Gastroesophageal sphincter (tissue), 3 donors: ENCODE results near the gene RFX2.

Experiments
- POLR2A ChIP-seq, 2 donors: fragments of 450-650 bp; IDR thresholded peaks; one replicate each; pipeline ENCODE4 v1.6.1; 2017; ENCODE audit warnings: antibody characterized with exemption in 2 of 2, mild to moderate bottlenecking in 2 of 2, moderate library complexity in 1 of 2
- TF ChIP-seq, protein P1 (sequence below), 4 experiments: fragments of 200-600 bp in 2 of 4; fragments of 450-650 bp in 2 of 4; sonication (generic) in 1 of 4; IDR thresholded peaks; one replicate each; pipeline ENCODE4 v1.5.1; 2017 to 2019; ENCODE audit warnings: antibody characterized with exemption in 4 of 4, mild to moderate bottlenecking in 2 of 4, moderate library complexity in 2 of 4

DNA sequence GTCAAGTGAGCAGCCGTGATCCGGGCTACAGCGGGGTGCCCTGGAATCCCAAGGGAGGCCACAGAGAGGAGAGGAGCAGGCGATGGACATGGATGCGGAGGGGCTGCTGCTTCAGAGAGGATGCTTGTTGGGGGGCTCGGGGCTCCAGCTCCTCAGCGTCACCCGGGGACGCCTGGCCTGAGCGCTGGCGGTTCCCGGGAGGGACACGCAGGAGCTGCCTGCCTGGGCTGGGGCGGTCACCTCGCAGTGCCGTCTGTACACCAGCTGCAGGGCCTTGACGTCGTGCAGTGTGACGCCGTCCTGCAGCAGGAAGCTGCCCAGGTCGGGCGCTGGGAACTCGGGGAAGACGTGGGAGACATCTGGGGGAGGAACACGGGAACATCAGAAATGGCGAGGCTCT, 102.4 kb downstream of the RFX2 start:
- no peak for TF ChIP-seq POLR2A (IDR thresholded peaks at IDR 0.05)
- TF ChIP-seq, protein P1, sequence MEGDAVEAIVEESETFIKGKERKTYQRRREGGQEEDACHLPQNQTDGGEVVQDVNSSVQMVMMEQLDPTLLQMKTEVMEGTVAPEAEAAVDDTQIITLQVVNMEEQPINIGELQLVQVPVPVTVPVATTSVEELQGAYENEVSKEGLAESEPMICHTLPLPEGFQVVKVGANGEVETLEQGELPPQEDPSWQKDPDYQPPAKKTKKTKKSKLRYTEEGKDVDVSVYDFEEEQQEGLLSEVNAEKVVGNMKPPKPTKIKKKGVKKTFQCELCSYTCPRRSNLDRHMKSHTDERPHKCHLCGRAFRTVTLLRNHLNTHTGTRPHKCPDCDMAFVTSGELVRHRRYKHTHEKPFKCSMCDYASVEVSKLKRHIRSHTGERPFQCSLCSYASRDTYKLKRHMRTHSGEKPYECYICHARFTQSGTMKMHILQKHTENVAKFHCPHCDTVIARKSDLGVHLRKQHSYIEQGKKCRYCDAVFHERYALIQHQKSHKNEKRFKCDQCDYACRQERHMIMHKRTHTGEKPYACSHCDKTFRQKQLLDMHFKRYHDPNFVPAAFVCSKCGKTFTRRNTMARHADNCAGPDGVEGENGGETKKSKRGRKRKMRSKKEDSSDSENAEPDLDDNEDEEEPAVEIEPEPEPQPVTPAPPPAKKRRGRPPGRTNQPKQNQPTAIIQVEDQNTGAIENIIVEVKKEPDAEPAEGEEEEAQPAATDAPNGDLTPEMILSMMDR (IDR thresholded peaks at IDR 0.05), result no peak
